ENCODE data around the gene HECTD1.

GRCh38 chr14:31241450-31242114 is 34.0 kb upstream of the HECTD1 start:
- TF ChIP-seq CTCF (conservative IDR thresholded peaks at IDR 0.05; ENCODE audit: low read depth, low read length) (no peak), EZH2 (IDR thresholded peaks at IDR 0.05; ENCODE audit: borderline replicate concordance, low read depth, low read length, poor library complexity, severe bottlenecking) (no peak)
